GM10847 (cell line): ENCODE data around the gene LIMCH1.

Experiments
- POLR2A ChIP-seq: IDR thresholded peaks from 2 replicates; pipeline ENCODE4 v1.6.1; 2011; ENCODE audit not compliant: insufficient read length; ENCODE audit errors: extremely low read depth

The LIMCH1 gene

DNA sequence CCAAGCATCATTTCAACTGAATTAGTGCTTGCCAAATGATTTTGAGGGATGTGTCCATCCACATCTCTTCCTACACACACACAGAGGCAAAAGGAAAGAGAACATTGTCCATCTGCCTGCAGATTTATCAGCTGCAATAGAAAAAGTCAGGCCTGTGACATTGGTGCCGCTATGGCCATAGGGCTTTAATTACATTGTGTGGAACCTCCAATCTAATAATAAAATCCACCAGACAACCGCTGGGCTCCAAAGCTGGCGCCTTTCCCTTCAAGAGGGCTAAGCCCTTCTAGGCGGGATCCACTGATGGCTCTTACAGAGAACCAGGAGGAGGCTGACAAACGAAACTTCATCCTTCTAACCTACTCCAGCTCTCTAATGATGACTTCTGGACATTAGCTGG is 150.0 kb downstream of the LIMCH1 start:
- TF ChIP-seq POLR2A = no peak

DNA sequence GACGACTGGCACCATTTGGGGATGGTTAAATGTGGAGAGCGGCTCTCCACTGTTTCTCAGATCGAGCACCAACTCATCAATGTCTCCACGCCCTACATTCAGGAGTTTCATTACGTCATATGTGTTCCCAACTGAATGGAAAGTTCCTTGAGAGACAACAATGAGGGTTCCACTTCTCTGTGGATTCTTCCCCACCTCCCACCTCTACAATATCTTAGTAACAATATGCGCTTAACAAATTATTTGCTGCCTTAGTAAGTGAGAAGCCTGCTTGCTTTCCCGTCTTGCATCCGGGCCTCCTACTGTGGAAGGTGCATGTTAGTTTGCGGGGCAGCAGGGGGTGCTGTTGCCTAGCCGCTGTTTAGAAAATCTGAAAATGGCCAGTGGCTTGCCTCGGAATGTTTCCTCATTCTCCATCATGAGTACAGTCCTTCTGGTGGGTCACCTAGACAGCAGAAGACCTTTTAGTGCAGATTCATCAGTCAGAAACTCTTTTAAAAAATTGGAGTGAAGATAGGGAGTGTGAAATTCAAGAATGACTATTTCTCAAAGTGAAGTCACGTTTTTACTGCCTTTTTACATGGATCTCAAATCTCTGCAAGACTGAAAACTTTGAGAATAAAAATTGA is 154.9 kb downstream of the LIMCH1 start:
- TF ChIP-seq POLR2A = no peak

DNA sequence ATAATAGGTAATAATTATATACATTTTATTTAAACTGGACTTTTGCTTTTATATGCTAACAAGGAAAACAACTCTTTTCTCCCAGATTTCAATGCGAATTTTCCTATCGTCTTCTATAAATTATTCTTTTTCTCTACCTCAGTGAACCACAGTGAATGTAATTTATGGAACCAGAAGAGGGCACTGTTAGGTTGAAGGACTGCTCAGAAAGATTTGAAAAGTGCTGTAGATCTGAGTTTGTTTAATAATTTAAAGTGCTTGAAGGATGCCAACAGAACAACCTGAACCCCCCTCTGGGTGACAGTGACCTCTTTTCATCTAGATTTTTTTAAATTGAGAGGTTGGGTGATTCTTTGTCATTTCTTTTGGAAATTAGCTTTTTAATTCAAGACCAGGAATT is 155.7 kb downstream of the LIMCH1 start:
- TF ChIP-seq POLR2A = no peak

DNA sequence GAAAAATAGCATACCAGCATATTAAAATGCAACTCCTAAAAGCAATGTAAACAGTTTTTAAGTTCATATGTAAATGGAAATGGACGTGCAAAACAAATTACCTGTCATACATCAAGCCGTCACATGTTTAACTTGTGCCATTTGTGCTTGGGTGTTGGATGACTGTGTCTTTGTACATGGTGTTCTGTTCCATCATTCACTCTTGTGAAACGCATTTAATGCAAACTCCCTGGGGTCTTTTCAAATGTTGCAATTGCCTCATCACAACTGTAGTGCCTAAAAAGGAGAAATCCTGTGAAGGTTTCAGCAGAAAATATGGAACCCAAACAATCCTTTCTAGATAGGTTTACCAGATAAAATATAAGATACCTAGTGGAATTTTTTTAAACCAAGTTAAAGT is 158.2 kb downstream of the LIMCH1 start:
- no peak for TF ChIP-seq POLR2A

DNA sequence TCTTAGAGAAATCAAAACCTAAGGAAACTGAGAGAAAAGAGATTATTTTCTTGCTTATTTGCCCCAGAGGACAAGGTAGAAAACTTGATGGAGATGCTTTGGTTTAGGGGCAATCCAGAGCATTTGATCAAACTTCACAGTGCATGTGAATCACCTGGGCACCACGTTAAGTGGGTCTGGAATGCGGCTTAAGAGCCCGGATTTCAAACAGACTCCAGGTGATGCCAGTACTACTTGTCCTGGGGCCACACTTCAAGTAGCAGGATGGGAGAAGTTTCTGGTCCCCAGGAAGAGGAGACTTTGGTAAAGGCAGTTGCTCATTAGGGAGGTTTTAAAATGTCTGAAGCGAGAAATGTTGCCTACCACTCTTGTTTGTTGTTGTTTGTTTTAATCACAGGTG is 158.8 kb downstream of the LIMCH1 start:
- TF ChIP-seq POLR2A = no peak

DNA sequence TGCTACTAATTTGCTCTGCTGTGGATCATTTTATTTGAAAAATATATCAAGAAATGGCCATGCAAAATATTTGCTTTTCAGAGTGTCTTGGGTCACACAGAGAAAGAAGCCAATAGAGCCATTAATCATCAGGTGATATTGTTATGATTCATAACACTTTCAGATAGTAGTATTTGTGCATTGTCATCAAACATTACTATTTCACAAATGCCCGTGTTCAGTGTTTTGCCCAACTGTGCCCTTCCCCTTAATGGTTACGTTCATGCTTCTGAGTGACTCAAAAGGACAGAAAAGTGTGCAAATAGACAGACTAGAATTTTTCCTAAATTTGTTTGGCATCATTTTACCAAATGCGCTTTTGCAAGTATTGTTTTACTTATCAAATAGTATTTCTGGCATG is 164.0 kb downstream of the LIMCH1 start:
- no peak for TF ChIP-seq POLR2A

DNA sequence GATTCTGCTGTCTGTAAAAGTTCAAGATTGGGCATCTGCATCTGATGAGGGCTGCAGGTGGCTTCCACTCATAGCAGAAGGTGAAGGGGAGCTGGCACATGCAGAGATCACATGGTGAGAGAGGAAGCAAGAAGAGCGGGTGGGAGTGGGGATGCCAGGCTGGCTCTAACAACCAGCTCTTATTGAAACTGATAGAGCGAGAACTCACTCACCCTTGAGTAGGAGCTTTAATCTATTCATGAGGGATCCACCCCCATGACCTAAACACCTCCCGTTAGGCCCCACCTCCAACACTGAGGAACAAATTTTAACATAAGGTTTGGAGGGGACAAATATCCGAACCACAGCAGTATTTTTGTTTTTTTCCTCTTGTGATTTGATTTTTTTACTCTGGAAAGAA is 164.8 kb downstream of the LIMCH1 start:
- TF ChIP-seq POLR2A = no peak

DNA sequence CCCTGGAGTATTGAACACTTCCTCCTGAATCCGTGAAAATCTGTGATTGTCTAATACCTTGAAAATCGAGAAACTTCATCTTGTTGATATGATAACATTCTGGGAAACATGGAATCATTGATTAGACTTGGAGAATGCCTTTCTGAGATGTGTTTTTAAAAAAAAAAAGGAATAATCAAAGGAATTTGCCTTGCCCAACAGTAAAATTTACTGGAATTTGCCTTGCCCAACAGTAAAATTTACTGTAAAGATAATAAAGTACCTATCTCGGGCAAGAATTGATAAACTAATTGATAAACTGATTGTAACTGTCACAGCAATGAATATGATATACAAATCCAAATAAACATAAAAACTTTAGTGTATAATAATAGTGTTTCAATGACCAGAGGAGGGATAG is 165.8 kb downstream of the LIMCH1 start:
- no peak for TF ChIP-seq POLR2A

DNA sequence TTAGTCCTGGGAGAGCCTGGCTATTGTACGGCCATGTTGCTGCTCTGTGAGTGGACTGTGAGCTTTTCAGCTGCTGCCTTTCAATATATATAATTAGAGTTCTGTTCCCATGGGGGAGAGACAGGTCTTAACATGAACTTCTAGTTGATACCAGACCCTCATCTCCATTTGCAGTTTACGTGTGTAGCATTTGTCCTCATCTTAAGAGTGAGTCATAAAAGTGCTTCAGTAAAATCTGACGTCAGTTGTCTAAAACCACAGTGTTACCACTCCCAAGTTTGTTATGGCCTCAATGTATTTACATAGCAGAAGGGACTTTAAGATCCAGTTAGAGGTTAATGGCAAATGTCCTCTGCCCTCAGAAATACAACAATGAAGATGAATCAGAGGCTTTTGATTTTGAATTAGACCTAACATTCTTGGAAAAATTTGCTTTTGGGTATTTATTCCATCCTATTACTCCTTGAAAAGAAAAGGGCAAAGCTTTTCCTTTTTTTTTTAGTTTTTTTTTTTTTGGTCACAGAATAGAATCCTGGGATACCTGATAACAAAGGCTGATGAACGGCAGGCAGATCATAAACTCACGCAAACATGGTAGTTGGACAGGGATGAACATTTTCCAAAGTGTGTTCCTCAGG is 172.0 kb downstream of the LIMCH1 start:
- TF ChIP-seq POLR2A = no peak

DNA sequence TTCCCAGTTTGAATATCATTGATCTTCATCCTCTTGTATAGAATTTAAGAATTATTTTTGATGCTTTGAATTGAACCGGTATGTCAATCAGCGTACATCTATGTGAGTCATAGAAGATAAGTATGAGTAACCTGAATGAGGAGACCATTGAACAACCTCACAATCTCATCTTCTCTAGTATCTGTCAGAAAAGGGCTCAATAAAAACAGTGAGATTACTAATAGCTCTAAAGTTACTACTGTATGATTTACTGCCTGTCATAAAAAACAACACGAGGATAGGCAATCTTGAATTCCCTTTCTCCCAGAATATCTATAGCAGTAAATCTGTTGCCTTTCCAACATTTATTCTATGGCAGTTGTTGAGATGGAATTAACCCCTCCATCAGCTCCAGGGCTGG is 174.5 kb downstream of the LIMCH1 start:
- no peak for TF ChIP-seq POLR2A

DNA sequence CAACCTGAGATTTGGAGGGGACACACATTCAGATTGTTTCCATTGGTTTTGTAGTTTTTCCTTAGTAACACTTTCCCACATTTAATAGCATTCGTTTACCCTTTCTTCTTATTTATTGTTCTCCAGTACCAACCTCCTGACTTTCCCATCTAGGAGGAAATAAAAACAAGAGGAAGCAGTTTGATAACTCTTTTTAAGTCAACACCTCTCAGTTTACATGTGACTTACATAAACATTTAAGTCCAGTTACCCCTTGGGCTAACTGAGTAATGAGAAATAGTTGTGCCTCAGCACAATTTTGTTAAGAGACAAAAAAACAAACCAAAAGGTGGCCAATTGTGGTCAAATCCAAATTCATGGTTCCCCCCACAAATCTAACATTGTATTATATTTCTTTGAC is 175.8 kb downstream of the LIMCH1 start:
- TF ChIP-seq POLR2A = no peak

DNA sequence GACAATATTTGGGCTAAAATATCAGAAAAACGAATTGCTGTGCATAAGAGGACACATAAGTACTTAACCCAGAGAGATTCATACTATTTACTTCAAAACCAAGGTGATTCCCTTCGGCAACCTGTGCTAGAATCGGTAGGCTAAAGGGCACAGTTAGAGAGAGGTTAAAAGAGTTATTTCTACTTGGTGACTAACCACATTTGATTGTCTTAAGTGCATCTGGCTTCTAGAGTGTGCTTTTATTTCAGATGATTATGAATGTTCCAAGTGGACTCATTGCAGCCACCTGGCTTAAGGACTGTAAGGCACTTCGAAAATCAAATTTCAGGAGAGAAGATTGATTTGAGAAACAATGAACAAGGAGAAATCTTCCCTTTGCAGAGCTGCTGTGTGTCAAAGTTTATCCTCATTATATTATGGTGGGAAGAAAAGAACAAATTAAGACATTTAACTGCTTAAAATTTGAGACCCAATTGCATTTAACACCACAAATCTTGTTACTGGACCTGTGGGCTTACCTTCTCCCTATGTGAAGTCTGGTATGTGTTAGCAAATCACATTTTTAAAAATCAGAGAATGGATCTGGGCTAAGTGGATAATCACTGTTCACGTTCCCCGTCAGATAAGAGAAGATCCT is 176.5 kb downstream of the LIMCH1 start:
- TF ChIP-seq POLR2A = no peak

DNA sequence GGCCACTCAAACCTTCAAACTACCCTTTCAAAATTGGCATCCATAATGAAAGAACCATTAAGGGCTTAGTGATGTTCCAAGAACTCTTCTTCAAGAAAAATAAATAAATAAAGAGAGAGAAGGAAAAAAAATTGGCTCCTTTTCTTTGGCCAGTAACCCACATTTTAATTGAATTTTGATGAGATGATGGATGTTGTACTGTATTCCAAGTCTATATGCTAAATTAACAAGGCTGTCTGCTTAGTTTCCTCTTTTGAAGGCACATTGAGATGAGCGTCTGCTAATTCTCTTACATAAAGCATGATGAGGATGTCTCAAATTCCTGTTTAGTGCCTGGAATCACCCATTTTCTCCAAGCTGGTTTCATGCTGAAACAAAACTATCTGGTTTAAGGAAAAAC is 177.2 kb downstream of the LIMCH1 start:
- no peak for TF ChIP-seq POLR2A

DNA sequence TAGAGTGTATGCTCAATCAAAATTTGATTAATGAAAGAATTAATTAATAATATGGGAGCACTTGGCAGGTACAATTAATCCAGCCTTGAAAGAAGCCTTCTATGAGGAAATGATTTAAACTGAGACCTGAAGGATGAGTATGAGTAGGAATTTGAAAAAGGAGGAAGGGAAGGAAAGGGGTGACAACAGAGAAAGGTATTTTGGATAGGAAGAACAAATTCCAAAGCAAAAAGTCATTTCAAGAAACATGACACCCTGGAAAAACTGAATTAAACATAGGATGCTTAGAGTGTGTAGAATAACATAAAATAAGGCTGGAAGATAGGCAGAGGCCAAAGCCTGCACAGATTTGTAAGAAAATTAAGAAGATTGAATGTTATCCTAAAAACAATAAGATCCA is 180.9 kb downstream of the LIMCH1 start:
- no peak for TF ChIP-seq POLR2A

DNA sequence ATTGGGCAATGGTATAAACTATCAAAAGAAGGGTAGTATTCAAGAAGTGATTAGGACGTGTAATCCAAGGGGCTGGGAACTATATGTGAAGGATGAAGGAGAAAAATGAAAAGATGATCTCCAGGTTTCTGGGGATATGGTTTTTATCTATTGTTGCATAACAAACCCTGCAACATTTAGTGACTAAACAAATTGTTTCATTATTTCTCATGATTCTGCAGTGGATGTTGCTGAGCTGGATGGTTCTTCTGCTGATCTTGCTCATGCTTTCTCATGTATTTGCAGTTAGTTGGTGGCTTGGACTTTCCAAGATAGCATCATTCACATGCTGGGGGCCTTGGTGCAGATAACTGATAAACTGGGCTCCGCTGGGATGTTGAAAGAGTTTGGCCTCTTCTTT is 181.5 kb downstream of the LIMCH1 start:
- TF ChIP-seq POLR2A = no peak

DNA sequence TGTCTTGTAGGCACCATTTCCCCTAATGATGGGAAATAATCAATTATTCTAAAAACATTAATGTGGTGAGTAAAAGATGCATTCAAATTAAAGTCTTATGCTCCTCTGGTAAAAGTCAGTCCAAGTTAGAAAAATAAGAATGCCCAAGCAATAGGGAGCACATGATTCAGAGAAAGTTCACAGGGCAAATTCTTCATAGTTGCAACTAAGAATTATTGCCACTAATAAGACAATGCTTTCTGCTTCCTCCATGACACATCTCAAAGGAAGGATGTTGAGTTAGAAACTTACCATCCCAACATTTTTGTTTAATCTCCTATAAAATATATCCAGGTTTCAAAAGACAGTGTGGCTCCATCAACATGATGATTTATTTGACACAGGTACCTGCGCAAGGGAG is 184.2 kb downstream of the LIMCH1 start:
- TF ChIP-seq POLR2A = no peak

DNA sequence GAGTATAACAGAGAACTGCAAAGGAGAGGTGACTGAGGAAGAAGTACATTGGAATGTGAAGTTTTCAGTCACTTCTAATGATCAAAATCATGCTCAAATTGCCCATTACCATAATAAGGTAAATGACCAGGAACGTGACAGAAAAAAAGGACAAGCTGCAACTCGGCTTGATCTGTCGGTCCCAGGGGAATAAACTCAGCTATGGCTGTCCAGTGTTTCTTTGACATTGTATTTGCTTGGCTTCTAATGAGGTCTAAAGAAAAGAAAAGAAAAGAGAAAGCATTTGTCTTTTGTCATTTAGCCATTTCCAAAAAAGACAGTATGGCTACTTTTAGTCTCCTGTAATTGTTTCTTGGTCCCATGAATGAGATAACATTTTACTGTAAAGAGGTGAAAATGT is 185.3 kb downstream of the LIMCH1 start:
- no peak for TF ChIP-seq POLR2A
